ENCODE data around the gene CLCN2.

DNA sequence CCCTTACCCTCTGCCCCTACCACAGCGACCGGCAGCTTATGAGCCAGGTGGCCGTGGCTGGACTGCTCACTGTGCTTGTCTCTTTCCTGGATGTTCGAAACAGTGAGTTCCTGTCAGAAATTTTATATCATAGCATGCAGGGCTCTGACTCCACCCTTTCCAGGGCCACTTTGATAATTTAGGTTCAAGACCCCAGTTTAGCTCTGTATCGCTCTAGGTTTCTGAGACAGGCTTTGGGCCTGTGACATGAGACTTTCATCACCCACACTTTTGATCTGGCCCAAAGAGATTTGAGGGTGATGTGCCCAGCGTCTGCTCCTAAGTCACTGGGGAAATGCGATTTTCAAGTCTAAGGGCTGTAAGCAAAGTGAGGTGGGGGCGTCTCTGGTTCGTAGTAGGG, 53.5 kb downstream of the CLCN2 start:
- TF ChIP-seq, protein P1, sequence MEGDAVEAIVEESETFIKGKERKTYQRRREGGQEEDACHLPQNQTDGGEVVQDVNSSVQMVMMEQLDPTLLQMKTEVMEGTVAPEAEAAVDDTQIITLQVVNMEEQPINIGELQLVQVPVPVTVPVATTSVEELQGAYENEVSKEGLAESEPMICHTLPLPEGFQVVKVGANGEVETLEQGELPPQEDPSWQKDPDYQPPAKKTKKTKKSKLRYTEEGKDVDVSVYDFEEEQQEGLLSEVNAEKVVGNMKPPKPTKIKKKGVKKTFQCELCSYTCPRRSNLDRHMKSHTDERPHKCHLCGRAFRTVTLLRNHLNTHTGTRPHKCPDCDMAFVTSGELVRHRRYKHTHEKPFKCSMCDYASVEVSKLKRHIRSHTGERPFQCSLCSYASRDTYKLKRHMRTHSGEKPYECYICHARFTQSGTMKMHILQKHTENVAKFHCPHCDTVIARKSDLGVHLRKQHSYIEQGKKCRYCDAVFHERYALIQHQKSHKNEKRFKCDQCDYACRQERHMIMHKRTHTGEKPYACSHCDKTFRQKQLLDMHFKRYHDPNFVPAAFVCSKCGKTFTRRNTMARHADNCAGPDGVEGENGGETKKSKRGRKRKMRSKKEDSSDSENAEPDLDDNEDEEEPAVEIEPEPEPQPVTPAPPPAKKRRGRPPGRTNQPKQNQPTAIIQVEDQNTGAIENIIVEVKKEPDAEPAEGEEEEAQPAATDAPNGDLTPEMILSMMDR (IDR thresholded peaks at IDR 0.05): no peak
- TF ChIP-seq POLR2A (IDR thresholded peaks at IDR 0.05): no peak

Data from adrenal gland (tissue), 5 donors.